Stimulated activated CD8-positive, alpha-beta memory T cell treated with anti-CD3 and anti-CD28 coated beads, Interleukin-7, amount 100 ng/mL, for 4 hours (primary cell): ENCODE results near the gene INHBB.

Experiments
- DNase-seq, 2 donors: peaks; one replicate each; pipeline ENCODE4 v3.0.0-alpha.2; 2020; ENCODE audit warnings: low read depth in 2 of 2

INHBB gene

DNA sequence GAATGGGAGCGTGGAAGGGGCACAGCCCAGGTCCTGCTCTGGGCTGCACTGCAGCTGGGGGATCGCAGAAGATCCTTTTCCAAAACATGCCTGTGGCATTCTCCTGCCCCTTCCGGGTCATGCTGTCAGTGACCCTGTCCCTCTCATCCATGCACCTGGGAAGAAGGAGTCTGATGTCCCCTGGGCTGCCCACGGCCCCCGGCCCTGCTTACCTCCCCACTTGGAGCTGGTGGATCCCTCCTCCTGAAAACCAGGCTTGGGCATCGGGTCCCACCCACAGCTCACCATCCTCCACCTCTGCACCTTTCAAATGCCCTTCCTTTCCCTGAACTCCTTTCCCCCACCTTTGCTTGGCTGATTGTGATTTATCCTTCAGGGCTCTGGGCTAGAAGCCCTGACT is 11.8 kb downstream of the INHBB start:
- DNase-seq, result no peak

DNA sequence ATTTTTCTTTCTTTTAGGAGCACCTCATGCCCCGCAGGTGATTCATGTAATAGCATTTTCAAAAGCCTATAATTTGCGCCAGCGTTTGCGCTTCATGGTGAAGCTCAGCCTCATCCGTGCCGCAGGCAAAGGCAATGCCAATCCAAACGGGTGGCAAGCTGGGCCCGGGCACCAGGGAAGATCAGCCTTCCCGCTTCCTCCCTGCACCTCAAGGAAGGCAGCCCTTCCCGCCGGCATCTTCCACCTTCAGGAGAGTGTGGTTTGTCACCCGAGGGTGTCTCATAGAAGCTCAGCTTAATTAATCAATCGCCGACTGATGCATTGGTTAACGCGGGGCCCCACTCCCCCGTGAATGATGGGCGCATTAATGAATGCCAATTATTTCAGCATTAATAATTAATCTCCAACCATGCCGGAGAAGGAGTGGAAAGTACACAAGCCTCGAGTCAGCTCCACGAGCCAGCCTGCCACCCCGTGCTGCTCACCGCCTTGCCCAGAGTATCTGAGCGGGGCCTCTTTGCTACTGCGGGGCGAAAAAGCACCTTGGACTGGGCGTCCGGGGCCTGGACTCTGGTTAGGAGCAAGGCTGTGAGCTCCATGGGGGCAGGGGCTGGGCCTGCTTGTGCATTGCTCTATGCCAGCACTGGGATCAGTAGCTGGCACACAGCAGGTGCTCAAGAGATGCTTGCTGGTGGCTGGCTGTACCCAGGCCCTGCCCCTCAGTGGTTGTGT is 13.0 kb downstream of the INHBB start:
- no peak for DNase-seq

DNA sequence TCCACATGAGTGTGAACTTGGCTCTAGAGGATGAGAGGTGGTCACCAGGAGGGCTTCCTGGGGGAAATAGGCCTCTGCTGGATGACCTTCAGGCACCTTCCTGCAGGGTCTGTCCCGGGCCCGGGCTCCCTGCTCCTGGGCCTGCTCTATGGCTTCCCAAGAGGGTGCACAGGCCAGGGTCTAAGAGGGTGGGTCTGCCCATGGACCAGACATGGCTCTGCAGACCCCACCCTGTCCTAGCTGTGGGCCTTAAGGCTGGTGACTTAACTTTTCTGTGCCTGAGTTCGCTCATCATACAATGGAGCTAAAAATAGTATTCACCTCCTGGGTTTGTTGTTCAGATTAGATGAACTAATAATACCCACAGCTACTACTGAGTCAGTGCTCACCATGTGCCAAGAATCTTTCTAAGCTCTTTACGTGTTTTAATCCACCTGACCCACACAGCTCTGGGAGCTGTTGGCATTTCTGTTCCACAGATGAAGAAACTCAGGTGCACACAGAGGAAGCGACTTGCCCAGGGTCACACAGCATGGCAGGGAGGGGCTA is 14.4 kb downstream of the INHBB start:
- no peak for DNase-seq

DNA sequence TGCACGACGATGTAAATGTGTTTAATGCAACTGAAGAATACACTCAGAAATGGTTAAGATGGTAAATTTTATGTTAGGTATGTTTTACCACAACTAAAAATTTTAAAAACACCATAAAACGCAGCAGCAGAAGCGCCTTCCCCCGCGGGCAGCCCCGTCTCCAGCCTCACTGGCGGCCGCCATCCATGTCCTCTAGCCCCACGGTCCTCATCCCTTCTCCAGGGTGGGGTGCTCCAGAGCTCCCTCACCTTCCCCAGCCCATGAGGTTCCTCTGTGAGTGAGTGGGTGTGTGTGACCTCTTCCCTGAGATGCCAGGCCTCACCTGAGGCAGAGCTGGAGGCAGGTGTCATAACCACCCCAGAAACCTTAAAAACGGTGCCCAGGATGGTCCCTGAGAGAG is 17.0 kb downstream of the INHBB start:
- no peak for DNase-seq

DNA sequence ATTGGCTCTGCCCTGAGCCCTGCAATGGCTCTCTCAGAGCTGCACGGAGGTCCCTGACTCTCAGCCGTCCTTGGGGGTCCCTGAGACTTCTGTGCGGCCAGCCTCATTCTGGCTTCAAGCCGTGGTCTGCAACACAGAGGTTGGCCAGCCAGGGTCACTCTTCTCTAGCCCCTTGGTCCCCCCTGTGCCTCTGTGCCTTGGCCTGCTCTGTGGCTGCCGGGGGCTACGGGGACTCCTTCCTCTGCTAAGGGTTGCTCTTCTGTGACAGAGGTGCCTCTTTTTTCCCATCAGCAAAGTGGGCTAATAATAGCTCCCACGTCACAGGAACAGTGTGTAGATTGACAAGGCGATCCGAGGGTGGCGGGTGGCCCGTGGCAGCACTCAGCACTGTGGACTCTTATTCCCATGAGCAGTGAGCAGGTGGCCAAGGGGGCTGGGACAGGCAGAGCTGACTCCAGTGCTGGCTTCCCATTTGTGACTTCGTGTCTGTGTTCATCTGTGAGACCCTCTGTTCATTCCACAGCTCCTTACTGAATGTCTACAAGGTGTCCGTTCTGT is 19.4 kb downstream of the INHBB start:
- DNase-seq, result no peak

DNA sequence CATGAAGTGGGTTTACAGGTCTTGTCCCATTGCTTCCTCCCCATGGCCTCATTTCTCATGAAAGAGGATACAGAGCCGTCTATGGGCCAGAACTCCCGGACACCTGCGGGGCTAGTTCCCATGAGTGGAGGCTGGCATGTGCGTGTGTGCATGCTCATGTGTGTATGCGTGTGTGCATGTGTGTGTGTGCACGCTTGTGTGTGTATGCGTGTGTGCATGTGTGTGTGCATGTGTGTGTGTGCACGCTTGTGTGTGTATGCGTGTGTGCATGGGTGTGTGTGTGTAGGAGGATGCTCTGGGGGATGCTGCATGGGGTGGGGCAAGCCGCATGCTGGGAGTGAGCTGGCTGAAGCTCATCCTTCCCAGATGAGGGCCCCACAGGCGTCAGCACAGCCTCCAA is 20.8 kb downstream of the INHBB start:
- DNase-seq, result no peak

DNA sequence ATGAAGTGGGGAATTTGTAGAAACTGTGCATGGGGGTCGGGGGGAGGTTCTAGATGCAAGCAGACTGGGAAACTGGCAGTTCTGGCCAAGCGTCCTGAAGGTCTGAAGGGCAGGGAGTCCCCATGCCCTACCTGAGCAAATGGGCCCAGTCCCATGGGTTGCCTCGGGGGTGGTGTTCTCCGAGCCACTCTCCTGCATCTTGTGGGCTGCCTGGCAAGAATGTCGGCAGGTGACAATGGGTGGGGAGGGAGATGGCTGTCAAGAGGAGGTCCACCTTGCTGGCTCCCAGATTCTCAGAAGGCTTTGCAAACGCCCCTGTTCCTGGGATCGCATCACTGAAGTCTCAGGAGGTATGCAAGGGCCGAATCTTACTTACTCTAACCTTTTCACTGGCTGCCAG is 21.3 kb downstream of the INHBB start:
- DNase-seq, result no peak

DNA sequence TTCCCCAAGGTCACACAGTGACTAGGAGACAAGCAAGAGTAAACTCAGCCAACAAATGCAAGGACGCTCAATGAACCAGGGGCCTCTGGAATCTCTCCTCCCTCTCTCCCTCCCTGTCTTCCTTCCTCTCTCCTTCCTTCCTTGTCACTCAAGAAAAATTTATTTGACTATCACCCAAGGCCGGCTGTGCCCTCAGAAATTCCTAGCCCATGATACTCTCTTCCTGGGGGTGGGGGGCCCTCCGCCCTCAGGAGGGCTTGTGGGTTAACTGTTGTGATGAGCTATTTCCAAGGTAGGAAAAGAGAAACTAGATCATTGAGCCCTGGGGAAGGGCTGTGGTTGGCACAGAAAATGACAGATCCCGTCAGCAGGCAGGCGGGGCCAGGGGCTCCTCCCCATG is 21.7 kb downstream of the INHBB start:
- DNase-seq, result no peak

DNA sequence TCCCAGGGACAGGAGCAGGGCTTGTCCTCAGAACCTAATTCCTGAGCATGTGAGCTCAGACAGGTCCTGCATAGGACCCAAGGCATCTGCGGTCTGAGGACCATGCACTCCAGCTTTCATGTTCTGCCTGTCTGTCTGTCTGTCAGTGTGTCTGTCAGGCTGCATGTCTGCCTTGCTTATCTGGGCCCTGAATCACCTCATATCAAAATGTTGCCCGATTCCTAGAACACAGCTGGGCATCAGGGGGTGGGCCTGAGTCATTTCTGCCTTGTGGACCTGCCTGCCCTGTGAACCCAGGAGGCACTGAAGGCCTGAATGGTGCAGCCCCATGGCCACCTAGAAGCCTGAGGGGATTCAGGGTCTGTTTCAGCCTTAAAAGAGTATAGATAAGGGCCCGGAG is 22.1 kb downstream of the INHBB start:
- DNase-seq, result no peak

DNA sequence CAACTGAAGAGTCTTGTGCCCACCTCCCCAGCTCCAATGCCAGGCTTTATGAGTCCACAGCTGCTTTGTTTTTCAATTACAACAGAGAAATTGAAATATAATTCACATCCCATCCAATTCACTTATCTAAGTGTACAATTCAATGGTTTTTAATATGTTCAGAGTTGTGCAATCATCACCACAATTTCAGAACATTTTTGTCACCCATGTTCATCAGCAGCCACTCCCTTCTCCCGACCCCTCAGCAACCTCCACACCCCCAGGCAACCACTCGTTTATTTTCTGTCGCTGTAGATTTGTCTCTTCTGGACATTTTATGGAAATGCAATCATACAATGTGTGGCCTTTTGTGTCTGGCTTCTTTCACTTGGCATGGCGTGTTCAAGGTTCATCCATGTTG is 23.3 kb downstream of the INHBB start:
- no peak for DNase-seq

DNA sequence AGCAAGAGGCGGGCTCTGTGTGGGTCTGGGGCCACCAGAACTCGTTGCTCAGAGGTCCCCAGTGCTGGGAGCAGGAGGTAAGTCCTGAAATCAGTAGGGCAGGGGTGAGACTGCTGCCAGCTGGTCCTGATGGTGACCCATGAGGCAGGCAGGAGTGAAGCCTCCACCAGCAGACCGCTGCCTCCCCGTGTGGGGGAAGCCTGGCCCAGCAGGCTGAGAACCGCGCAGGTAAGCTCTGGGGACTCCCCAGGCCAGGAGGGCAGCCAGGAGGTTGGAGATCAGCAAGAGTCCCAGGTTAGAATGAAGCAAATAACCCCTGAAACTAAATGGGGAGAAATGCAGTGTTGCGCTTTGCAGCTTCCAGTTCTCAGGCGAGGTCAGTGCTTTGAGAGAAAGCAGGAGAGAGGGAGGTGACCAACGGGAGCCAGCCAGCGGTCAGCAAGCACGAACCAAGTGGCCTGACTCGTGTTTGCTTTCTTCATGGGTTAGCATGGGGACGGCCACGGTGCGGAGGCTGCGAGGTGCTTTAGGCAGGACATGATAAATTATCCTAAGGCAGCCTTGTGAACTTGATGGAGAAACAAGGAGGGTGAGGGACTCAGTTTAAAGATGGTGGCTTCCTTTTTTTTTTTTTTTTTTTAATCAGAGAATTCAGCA is 26.2 kb downstream of the INHBB start:
- DNase-seq, result no peak

DNA sequence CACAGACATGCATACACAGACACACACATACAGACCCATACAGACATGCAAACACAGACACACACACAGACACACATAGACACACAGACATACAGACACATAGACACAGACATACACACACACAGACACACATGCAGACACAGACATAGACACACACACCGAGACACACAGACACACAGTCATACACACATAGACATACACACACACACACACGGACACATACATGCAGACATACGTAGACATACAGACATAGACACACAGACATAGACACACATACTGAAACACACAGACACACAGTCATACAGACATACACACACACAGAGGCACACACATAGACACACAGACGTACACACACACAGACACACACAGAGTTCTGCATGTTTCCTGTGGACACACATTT is 26.9 kb downstream of the INHBB start:
- no peak for DNase-seq

DNA sequence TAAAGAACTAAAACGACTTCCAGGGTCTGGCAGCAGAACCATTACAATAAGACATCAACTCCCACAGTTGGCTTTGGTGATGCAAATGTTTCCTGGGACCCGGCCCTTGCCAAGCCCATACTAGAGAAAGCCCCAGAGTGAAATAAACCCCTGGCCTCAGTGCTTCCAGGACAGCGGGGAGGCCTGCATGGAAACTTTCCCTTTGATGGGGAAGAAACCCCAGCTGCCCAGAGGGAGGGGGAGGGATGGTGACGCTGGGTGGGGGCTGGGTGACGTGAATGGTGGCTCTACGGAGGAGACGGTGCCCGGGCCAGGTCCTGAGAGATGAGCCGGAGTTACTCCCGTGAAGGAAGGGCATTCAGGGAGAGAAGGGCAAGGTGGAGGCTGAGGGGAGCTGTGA is 27.5 kb downstream of the INHBB start:
- DNase-seq, result no peak

DNA sequence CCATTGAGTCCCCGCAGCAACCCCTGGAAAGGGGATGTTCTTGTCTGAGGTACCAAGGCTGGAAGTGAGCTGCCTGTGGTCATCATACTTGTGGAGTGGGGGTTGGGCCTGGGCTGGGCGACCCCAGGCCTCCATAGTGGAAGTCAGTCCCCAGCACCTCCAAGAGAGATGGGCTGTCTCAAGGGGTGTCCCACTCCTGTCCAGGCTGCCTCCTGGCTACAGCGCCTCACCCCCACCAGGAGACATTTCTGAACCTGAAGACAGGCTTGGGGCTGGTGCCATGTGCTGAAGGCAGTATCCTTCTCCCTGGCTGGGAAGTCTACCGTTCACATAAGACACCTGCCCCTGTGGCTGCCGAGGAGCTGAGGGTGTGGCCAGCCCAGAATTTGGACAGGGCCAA is 28.9 kb downstream of the INHBB start:
- no peak for DNase-seq

DNA sequence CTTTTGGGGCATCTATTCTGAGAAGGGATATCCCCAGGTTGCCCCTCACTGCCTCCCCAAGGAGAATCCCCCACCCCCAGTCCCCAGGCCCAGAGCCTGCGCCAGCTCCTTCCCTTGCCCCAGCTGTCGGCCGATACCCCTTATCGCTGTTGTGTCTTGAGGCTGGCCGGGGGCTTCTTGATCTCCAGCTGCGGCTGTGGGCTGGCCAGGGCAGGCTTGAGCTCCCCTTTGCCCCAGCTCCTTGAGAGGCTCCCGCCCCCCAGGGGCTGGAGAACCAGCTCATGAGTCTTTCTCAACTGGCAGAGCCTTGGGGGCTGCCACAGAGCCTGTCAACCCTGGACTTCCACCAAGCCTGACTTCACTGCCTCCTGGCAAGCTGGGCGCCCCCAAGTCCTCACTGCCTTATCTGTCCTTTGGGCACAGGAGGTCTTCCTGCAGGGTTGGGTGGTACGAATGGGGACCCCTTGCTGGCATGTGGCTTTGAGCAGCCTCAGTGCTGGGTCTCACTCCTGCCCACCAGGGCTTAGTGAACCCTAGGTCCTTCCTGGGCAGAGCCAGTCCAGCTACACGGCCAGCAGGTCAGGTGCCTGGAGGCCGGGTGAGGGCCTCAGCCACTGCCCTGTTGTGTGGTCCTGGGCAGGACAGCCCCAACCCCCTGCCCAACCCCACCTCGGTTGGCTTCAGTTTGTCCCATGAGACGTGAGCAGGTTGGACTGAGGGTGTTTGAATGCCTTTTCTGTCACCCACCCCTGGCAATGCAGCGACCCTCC is 29.5 kb downstream of the INHBB start:
- no peak for DNase-seq

DNA sequence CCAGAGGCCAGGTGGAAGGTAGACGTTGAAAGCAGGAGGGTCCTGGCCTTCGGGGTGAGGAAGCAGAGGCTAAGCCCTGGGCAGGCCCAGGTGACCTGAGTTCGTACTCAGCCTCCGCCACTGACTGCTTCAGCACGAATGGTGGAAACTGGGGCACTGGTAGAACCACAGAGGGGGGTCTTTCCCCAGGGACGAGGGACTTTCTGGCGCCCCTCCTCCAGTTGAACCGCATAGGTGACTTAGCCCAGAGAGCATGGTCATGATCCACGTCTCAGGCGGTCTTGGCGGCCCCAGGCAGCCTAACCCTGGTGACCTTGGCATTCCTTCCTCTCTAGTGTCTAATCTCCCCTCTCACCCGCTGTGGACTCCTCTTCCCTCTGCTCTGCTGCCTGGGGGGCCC is 30.2 kb downstream of the INHBB start:
- no peak for DNase-seq

DNA sequence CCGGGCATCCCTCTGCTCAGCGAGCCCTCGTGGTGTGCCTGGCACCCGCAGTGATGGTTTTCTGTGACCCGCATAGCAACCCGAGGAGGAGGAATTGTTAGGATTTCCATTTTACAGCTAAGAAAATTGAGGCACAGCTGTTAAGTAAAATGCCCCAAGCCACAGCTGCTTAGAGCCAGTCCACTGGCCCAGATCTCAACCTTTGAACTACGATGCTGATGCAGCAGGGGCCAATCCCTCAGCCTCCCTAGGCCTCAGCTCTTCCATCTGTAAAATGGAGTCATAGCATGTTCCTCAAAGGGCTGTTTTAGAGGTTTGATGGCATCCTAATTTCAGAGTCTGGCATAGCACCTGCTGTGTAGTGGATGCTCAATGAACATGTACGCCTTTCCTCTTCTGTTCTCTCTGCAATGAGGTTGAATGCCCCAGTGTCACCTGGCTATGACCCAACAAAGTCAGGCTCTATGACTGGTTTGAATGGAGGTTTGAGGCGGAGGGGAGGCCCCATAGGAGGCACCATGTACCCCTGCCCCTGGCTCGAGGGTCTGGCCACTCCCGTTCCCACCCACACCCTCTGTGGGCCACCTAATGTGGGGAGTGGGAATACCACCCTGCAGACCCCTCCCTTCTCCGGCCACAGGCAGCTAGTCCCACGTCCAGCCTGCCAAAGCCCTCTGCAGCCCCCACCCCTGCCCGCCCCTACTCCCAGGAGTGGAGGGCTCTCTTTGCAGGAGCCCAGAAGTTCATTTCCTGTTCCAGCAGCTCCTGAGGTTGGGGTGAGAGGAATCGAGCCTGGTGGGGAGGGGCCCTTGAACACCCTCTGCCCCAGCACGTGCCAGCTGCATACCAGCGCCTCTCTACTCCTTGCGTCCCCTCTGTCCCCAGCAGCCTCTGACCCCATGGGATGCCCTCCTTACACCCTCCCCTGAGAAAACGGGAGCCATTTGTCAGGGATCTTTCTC is 31.0 kb downstream of the INHBB start:
- no peak for DNase-seq

DNA sequence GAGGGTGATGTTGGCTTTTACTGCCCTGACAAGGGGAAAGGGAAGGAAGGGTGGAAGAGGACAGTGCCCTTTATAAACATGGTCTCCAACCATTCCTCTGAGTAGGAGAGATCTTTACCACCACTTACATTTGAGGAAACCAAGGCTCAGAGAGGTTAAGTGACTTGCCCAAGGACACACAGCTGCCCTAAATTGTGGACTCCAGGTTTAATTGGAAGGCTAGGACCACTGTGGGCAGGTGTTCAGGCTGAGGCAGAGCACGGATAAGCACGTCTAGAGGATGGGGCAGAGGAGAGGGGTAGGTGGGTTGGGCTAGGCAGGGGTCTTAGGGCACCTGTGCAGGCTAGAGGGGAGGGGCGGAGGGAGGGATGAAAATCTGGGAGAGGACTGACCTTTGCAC is 32.7 kb downstream of the INHBB start:
- no peak for DNase-seq

DNA sequence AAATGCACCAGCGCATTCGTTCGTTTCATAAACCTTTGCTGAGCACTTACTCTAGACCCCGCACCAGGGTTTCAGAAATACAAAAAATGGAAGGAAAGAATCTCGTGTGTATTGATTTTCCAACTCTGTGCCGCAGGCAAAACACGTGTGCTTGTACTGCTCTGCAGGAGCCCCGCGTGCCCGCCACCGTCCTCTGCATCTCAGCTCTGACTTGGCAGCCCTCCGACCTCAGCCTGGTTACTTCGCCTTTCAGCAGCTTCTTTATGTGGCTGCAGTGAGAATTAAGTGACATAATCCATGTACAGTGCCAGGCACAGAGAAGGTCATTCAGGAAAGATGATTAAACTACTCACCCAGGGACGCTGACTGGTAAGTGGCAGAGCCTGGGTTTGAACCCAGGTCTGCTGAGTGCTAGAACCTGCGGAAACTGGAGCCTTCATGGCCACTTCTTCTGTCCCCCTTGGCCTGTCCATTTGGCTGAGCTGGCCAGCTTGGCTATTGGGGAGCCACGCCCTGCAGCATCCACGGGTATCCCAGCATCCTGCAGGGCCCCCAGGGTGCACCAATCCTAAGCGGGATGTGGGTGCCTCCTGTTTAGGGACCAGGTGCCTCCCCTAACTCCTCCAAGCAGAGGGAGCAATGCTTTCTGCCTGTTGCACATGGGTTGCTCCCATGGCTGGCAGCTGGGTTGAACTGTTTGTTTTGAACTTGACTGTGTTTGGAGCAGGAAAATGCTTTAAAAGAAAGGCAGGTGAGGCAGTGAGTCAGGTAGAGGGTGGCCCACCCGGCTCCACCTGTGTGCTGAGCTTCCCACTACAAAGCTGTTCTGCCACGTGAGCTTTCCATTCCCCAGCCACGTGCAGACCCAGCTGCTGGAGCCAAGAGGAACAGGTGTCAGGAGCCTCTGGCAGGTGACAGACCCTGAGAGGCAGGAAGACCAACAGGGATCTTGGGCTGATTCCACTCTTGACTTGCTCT is 34.3 kb downstream of the INHBB start:
- DNase-seq, result no peak

DNA sequence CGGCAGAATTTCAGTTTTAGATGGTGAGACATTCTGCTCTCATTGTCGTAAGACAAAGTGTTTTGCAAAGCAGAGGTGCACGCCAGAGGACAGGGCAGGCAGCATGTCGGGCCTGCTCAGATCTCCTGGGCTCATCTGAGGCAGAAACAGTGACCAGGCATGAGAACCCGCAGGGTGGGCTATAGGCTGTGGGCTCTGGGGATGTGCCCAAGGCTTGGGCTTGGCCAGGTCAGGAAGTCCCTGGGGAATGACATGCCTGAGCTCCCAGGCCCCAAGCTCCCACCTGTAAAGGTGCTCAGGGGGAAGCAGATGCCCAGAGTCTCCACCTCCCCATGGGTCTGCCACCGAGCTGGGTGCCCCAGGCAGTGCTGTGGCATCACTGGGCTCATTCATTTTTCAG is 35.3 kb downstream of the INHBB start:
- no peak for DNase-seq
